Measurements from ENCODE around the gene STAC2. TPM values are rescaled to one million over a fixed set of nuclear protein-coding genes. Genes with fewer than 3 reads are reported as not detected.

The STAC2 gene
- total RNA-seq, 1 experiment from 2014 or later: 0.08 TPM

DNA sequence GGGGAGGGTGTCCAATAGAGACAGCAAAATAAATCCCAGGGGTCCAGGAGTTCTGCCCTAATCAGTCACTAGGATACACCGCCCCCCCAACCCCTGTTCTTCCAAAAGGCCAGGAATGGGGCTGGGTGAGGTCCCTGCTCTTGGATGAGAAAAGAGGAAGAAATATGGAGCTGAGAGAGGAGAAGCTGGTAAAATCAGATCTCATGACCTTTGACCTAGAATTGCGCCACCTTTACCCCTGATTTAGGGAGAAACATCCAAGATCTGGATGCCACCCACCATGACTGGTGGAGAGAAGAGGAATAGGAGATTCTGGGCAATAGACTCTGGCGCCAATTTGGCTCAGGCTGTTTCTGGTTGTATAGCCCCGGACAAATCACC lies 27.6 kb downstream of the STAC2 start:
- intact Hi-C loops (cut with micrococcal nuclease; ENCODE audit: unreplicated experiment): no loop called here
- peak overlapping the region; percentile 68 to 69 for H3K4me3 ChIP-seq (ENCODE audit: low read depth in 2 of 2, low read length in 2 of 2)
- in situ Hi-C loops (cut with HindIII; ENCODE audit: low pct_unique_long_range_greater_than_20kb, low sequenced_read_pairs): no loop called here
- ChIA-PET POLR2A (no interaction called here), CTCF (no interaction called here)
- no peak for ATAC-seq
- no TSS peak for BruUV-seq (replicated peaks)
- DNase-seq (ENCODE audit: low read depth, low spot score): no peak
- TF ChIP-seq, protein P1, sequence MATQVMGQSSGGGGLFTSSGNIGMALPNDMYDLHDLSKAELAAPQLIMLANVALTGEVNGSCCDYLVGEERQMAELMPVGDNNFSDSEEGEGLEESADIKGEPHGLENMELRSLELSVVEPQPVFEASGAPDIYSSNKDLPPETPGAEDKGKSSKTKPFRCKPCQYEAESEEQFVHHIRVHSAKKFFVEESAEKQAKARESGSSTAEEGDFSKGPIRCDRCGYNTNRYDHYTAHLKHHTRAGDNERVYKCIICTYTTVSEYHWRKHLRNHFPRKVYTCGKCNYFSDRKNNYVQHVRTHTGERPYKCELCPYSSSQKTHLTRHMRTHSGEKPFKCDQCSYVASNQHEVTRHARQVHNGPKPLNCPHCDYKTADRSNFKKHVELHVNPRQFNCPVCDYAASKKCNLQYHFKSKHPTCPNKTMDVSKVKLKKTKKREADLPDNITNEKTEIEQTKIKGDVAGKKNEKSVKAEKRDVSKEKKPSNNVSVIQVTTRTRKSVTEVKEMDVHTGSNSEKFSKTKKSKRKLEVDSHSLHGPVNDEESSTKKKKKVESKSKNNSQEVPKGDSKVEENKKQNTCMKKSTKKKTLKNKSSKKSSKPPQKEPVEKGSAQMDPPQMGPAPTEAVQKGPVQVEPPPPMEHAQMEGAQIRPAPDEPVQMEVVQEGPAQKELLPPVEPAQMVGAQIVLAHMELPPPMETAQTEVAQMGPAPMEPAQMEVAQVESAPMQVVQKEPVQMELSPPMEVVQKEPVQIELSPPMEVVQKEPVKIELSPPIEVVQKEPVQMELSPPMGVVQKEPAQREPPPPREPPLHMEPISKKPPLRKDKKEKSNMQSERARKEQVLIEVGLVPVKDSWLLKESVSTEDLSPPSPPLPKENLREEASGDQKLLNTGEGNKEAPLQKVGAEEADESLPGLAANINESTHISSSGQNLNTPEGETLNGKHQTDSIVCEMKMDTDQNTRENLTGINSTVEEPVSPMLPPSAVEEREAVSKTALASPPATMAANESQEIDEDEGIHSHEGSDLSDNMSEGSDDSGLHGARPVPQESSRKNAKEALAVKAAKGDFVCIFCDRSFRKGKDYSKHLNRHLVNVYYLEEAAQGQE (IDR thresholded peaks at IDR 0.05; ENCODE audit: insufficient read depth in 1 of 2, low read depth in 2 of 2, low read length in 1 of 2): no peak
- TF ChIP-seq SIN3A (IDR thresholded peaks at IDR 0.05; ENCODE audit: borderline replicate concordance, insufficient read depth, low read depth, low read length): no peak
- TF ChIP-seq, protein P2, sequence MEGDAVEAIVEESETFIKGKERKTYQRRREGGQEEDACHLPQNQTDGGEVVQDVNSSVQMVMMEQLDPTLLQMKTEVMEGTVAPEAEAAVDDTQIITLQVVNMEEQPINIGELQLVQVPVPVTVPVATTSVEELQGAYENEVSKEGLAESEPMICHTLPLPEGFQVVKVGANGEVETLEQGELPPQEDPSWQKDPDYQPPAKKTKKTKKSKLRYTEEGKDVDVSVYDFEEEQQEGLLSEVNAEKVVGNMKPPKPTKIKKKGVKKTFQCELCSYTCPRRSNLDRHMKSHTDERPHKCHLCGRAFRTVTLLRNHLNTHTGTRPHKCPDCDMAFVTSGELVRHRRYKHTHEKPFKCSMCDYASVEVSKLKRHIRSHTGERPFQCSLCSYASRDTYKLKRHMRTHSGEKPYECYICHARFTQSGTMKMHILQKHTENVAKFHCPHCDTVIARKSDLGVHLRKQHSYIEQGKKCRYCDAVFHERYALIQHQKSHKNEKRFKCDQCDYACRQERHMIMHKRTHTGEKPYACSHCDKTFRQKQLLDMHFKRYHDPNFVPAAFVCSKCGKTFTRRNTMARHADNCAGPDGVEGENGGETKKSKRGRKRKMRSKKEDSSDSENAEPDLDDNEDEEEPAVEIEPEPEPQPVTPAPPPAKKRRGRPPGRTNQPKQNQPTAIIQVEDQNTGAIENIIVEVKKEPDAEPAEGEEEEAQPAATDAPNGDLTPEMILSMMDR (IDR thresholded peaks at IDR 0.05): no peak
- no peak for TF ChIP-seq TCF7L2 (IDR thresholded peaks at IDR 0.05; ENCODE audit: low read depth, low read length)
- no peak for TF ChIP-seq POLR2AphosphoS5 (IDR thresholded peaks at IDR 0.05; ENCODE audit: low read depth, low read length)
- peaks cover 28% of the 10 kb centered on the region for H3K4me1 ChIP-seq (ENCODE audit: control insufficient read depth, insufficient read depth, low read length)
- H3K36me3 ChIP-seq (ENCODE audit: control insufficient read depth, insufficient read depth, low read length): peaks cover 15% of the 10 kb centered on the region; the same call in 1 of the 2 replicates
- H3K27ac ChIP-seq (ENCODE audit: low read length): peak overlapping the region; percentile 79
- no peaks in the 10 kb centered on the region for H3K9me3 ChIP-seq (ENCODE audit: control insufficient read depth, insufficient read depth, low read depth, low read length)
- H3K27me3 ChIP-seq (ENCODE audit: control insufficient read depth, insufficient read depth, low read length): no peaks in the 10 kb centered on the region

DNA sequence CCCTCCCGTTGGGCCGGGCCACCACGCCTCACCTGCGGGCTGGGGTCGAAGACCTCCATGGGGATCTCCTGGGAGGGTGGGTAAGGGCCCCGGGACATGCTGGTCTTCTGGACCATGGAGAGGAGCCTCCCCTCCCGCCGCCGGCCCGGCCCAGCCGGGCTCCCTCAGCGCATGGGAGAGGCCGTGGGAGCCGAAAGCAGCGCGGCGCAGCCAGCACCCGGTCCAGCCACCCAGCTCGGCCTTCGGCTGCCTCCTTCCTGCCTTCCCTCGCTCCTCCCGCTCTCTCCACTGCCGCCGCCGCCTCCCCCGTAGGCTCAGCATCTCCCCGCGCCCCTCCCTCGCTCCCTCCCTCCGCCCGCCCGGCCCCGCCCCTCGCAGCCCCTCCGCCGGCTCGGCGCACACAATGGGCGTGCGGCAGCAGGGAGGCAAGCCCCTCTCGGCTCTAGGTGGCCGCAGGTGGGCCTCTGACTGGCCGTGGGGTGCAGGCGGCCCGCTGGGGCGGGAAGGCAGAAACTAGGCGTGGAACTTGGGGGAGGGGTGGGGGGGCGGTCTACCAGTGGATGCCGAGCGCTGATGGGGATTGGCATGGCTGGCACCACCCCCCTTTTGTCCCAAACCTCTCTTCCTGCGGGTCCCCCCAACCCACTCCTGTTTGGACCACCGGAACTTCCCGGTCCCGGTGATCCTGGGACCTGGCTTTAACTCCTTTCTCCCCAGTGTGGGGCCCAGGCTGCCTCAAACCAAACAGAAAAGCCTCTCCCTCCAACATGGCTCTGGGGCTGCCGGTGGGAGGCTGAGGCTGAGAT lies 28.2 kb downstream of the STAC2 start, which contains the start of gene CACNB1:
CACNB1 (minus strand) TSS at position 290 of the 806 bp plus-strand sequence; CDS start at position 116, 174 bp downstream.
- H3K27me3 ChIP-seq (ENCODE audit: control insufficient read depth, insufficient read depth, low read length): no peaks in the 10 kb centered on the region
- no peaks in the 10 kb centered on the region for H3K9me3 ChIP-seq (ENCODE audit: control insufficient read depth, insufficient read depth, low read depth, low read length)
- no TSS peak for BruUV-seq (replicated peaks)
- peak within 1 kb of the TSS; percentile 79 for H3K27ac ChIP-seq (ENCODE audit: low read length)
- ChIA-PET CTCF (no interaction called here), POLR2A (no interaction called here)
- H3K36me3 ChIP-seq (ENCODE audit: control insufficient read depth, insufficient read depth, low read length): peaks cover 11% of the 10 kb centered on the region; the same call in 1 of the 2 replicates
- no peak for DNase-seq (ENCODE audit: low read depth, low spot score)
- peaks cover 28% of the 10 kb centered on the region for H3K4me1 ChIP-seq (ENCODE audit: control insufficient read depth, insufficient read depth, low read length)
- TF ChIP-seq, protein P2 (IDR thresholded peaks at IDR 0.05): no peak
- TF ChIP-seq POLR2AphosphoS5 (IDR thresholded peaks at IDR 0.05; ENCODE audit: low read depth, low read length) (no peak), TCF7L2 (IDR thresholded peaks at IDR 0.05; ENCODE audit: low read depth, low read length) (no peak), SIN3A (IDR thresholded peaks at IDR 0.05; ENCODE audit: borderline replicate concordance, insufficient read depth, low read depth, low read length) (no peak)
- TF ChIP-seq, protein P1 (IDR thresholded peaks at IDR 0.05; ENCODE audit: insufficient read depth in 1 of 2, low read depth in 2 of 2, low read length in 1 of 2): no peak
- intact Hi-C loops (cut with micrococcal nuclease; ENCODE audit: unreplicated experiment) (no loop called here), in situ Hi-C loops (cut with HindIII; ENCODE audit: low pct_unique_long_range_greater_than_20kb, low sequenced_read_pairs) (no loop called here)
- peak within 1 kb of the TSS; percentile 68 to 69 for H3K4me3 ChIP-seq (ENCODE audit: low read depth in 2 of 2, low read length in 2 of 2)
- ATAC-seq: peak; percentile 82
